ENCODE measurements around the gene GRIFIN. TPM values are rescaled to one million over a fixed set of nuclear protein-coding genes. Genes with fewer than 3 reads are reported as not detected.

GRIFIN gene
- total RNA-seq, 2 experiments from 2014 or later: not detected

GRCh38 chr7:2479276-2480069 lies 3.3 kb upstream of the GRIFIN start:
- Mint-ChIP-seq H3K36me3 (ENCODE audit: low read depth) (no peaks in the 10 kb centered on the region), H3K4me1 (ENCODE audit: low read depth) (no peaks in the 10 kb centered on the region), H3K4me3 (no peak overlapping the region), H3K27ac (no peak overlapping the region), H3K9me3 (peaks cover 8% of the 10 kb centered on the region), H3K27me3 (ENCODE audit: low read depth) (no peaks in the 10 kb centered on the region)
- CTCF ChIA-PET: interaction anchor here (1.2 to 1.9 kb wide), 4 partner anchors 10 to 50 kb away, joined by 4 to 6 read pairs (median 5); no protein-coding TSS in a partner anchor
- intact Hi-C loops (cut with micrococcal nuclease): loop anchor here (5.0 kb wide), 2 partner anchors 48 to 78 kb away; partner anchors contain the start of genes BRAT1 and IQCE
- DNase-seq: no peak

GRCh38 chr7:2478800-2479199 lies 2.6 kb upstream of the GRIFIN start:
- intact Hi-C loops (cut with micrococcal nuclease): loop anchor here (5.0 kb wide), 2 partner anchors 49 to 79 kb away; partner anchors contain the start of genes BRAT1 and IQCE
- CTCF ChIA-PET: interaction anchor here (0.9 to 1.8 kb wide), 6 partner anchors 10 to 1224 kb away, joined by 3 to 6 read pairs (median 4); no protein-coding TSS in a partner anchor
- H3K27ac Mint-ChIP-seq: no peak overlapping the region
- no peaks in the 10 kb centered on the region for H3K27me3 Mint-ChIP-seq (ENCODE audit: low read depth)
- DNase-seq: no peak
- no peak overlapping the region for H3K4me3 Mint-ChIP-seq
- H3K4me1 Mint-ChIP-seq (ENCODE audit: low read depth): no peaks in the 10 kb centered on the region
- no peaks in the 10 kb centered on the region for H3K36me3 Mint-ChIP-seq (ENCODE audit: low read depth)
- H3K9me3 Mint-ChIP-seq: peaks cover 8% of the 10 kb centered on the region

- Mint-ChIP-seq H3K36me3 (ENCODE audit: low read depth) (no peaks in the 10 kb centered on the region), H3K4me3 (no peak overlapping the region), H3K9me3 (peaks cover 8% of the 10 kb centered on the region), H3K4me1 (ENCODE audit: low read depth) (no peaks in the 10 kb centered on the region), H3K27ac (no peak overlapping the region), H3K27me3 (ENCODE audit: low read depth) (no peaks in the 10 kb centered on the region)
- no peak for DNase-seq
- CTCF ChIA-PET: interaction anchor here (0.9 to 1.8 kb wide), 6 partner anchors 9 to 1224 kb away, joined by 3 to 6 read pairs (median 4); no protein-coding TSS in a partner anchor
- intact Hi-C loops (cut with micrococcal nuclease): loop anchor here (5.0 kb wide), 2 partner anchors 49 to 79 kb away; partner anchors contain the start of genes BRAT1 and IQCE
These were observed 2.2 kb upstream of the GRIFIN start for GRCh38 chr7:2478399-2478785.

- Mint-ChIP-seq H3K36me3 (ENCODE audit: low read depth) (no peaks in the 10 kb centered on the region), H3K4me1 (ENCODE audit: low read depth) (no peaks in the 10 kb centered on the region), H3K4me3 (no peak overlapping the region), H3K27me3 (ENCODE audit: low read depth) (no peaks in the 10 kb centered on the region), H3K9me3 (peaks cover 2% of the 10 kb centered on the region), H3K27ac (no peak overlapping the region)
- intact Hi-C loops (cut with micrococcal nuclease): loop anchor here (1.0 to 5.0 kb wide), 3 partner anchors 50 to 91 kb away; partner anchors contain the start of genes BRAT1 and IQCE
- DNase-seq: peak; percentile 68
- CTCF ChIA-PET: interaction anchor here (0.5 to 1.8 kb wide), 7 partner anchors 9 to 1225 kb away, joined by 3 to 6 read pairs (median 4); no protein-coding TSS in a partner anchor
These were observed 1.5 kb upstream of the GRIFIN start for GRCh38 chr7:2477447-2478398.

GRCh38 chr7:2476776-2477446 lies 713 bp upstream of the GRIFIN start:
- H3K36me3 Mint-ChIP-seq (ENCODE audit: low read depth): no peaks in the 10 kb centered on the region
- no peaks in the 10 kb centered on the region for H3K4me1 Mint-ChIP-seq (ENCODE audit: low read depth)
- H3K9me3 Mint-ChIP-seq: no peaks in the 10 kb centered on the region
- intact Hi-C loops (cut with micrococcal nuclease): loop anchor here (1.0 to 5.0 kb wide), 3 partner anchors 50 to 91 kb away; partner anchors contain the start of genes BRAT1 and IQCE
- DNase-seq: no peak
- H3K4me3 Mint-ChIP-seq: no peak overlapping the region
- H3K27me3 Mint-ChIP-seq (ENCODE audit: low read depth): no peaks in the 10 kb centered on the region
- CTCF ChIA-PET: interaction anchor here (0.5 kb wide), 1 partner anchor 457 kb away, joined by 3 read pairs; no protein-coding TSS in a partner anchor
- H3K27ac Mint-ChIP-seq: no peak overlapping the region

GRCh38 chr7:2475678-2476015 lies 551 bp downstream of the GRIFIN start:
- H3K36me3 Mint-ChIP-seq (ENCODE audit: low read depth): no peaks in the 10 kb centered on the region
- CTCF ChIA-PET: no interaction called here
- no peak overlapping the region for H3K4me3 Mint-ChIP-seq
- DNase-seq: no peak
- no peaks in the 10 kb centered on the region for H3K4me1 Mint-ChIP-seq (ENCODE audit: low read depth)
- peaks cover 1% of the 10 kb centered on the region for H3K27me3 Mint-ChIP-seq (ENCODE audit: low read depth)
- no peak overlapping the region for H3K27ac Mint-ChIP-seq
- no peaks in the 10 kb centered on the region for H3K9me3 Mint-ChIP-seq
- intact Hi-C loops (cut with micrococcal nuclease): loop anchor here (5.0 kb wide), 2 partner anchors 52 to 82 kb away; partner anchors contain the start of genes BRAT1 and IQCE

- H3K4me3 Mint-ChIP-seq: no peak overlapping the region
- intact Hi-C loops (cut with micrococcal nuclease): loop anchor here (5.0 kb wide), 2 partner anchors 52 to 82 kb away; partner anchors contain the start of genes BRAT1 and IQCE
- CTCF ChIA-PET: no interaction called here
- no peaks in the 10 kb centered on the region for H3K9me3 Mint-ChIP-seq
- H3K4me1 Mint-ChIP-seq (ENCODE audit: low read depth): no peaks in the 10 kb centered on the region
- H3K27ac Mint-ChIP-seq: no peak overlapping the region
- DNase-seq: no peak
- peaks cover 4% of the 10 kb centered on the region for H3K27me3 Mint-ChIP-seq (ENCODE audit: low read depth)
- H3K36me3 Mint-ChIP-seq (ENCODE audit: low read depth): no peaks in the 10 kb centered on the region
These were observed 1.2 kb downstream of the GRIFIN start for GRCh38 chr7:2474813-2475677.

- H3K27me3 Mint-ChIP-seq (ENCODE audit: low read depth): peaks cover 4% of the 10 kb centered on the region
- H3K4me3 Mint-ChIP-seq: no peak overlapping the region
- H3K9me3 Mint-ChIP-seq: no peaks in the 10 kb centered on the region
- intact Hi-C loops (cut with micrococcal nuclease): no loop called here
- H3K27ac Mint-ChIP-seq: no peak overlapping the region
- H3K4me1 Mint-ChIP-seq (ENCODE audit: low read depth): no peaks in the 10 kb centered on the region
- no peak for DNase-seq
- H3K36me3 Mint-ChIP-seq (ENCODE audit: low read depth): no peaks in the 10 kb centered on the region
- CTCF ChIA-PET: no interaction called here
These were observed 2.0 kb downstream of the GRIFIN start for GRCh38 chr7:2474224-2474623.

- H3K27me3 Mint-ChIP-seq (ENCODE audit: low read depth): peaks cover 6% of the 10 kb centered on the region
- CTCF ChIA-PET: no interaction called here
- no peaks in the 10 kb centered on the region for H3K36me3 Mint-ChIP-seq (ENCODE audit: low read depth)
- intact Hi-C loops (cut with micrococcal nuclease): no loop called here
- no peak overlapping the region for H3K4me3 Mint-ChIP-seq
- H3K9me3 Mint-ChIP-seq: no peaks in the 10 kb centered on the region
- H3K4me1 Mint-ChIP-seq (ENCODE audit: low read depth): peaks cover 4% of the 10 kb centered on the region
- no peak for DNase-seq
- no peak overlapping the region for H3K27ac Mint-ChIP-seq
These were observed 2.6 kb downstream of the GRIFIN start for GRCh38 chr7:2473496-2474180.

GRCh38 chr7:2472739-2473138 lies 3.5 kb downstream of the GRIFIN start:
- intact Hi-C loops (cut with micrococcal nuclease): no loop called here

More at GRCh38 chr7:2472739-2473138, 3.5 kb downstream of the GRIFIN start:
- peaks cover 4% of the 10 kb centered on the region for H3K4me1 Mint-ChIP-seq (ENCODE audit: low read depth)
- no peak for DNase-seq
- no peak overlapping the region for H3K27ac Mint-ChIP-seq
- no peak overlapping the region for H3K4me3 Mint-ChIP-seq
- H3K36me3 Mint-ChIP-seq (ENCODE audit: low read depth): no peaks in the 10 kb centered on the region
- CTCF ChIA-PET: interaction anchor here (0.6 to 0.7 kb wide), 4 partner anchors 23 to 237 kb away, joined by 3 to 4 read pairs (median 3); no protein-coding TSS in a partner anchor
- H3K9me3 Mint-ChIP-seq: no peaks in the 10 kb centered on the region
- peaks cover 6% of the 10 kb centered on the region for H3K27me3 Mint-ChIP-seq (ENCODE audit: low read depth)
